SK-N-MC (cell line): ENCODE results near the gene ARHGAP22.

ENCODE experiments used
- EZH2 ChIP-seq: fragments of 200-600 bp; sonication (generic); IDR thresholded peaks from one replicate; pipeline ENCODE4 v1.6.1; 2017; ENCODE audit warnings: antibody characterized with exemption
- POLR2AphosphoS5 ChIP-seq: IDR thresholded peaks from 2 replicates; pipeline ENCODE4 v1.6.1; 2012; ENCODE audit warnings: mild to moderate bottlenecking, low read depth, low read length, borderline replicate concordance

GRCh38 chr10:48465860-48466521 lies 138.9 kb downstream of the ARHGAP22 start:
- no peak for TF ChIP-seq EZH2
- no peak for TF ChIP-seq POLR2AphosphoS5
